Stimulated activated CD4-positive, alpha-beta T cell treated with anti-CD3 and anti-CD28 coated beads, TNF-alpha, amount 100 ng/mL, for 24 hours (primary cell): ENCODE results near the gene PADI1.

Source experiments
- DNase-seq, 3 experiments: peaks; one replicate each; pipeline ENCODE4 v3.0.0-alpha.2; 2020; ENCODE audit warnings: low read depth in 3 of 3

PADI1 gene, protein sequence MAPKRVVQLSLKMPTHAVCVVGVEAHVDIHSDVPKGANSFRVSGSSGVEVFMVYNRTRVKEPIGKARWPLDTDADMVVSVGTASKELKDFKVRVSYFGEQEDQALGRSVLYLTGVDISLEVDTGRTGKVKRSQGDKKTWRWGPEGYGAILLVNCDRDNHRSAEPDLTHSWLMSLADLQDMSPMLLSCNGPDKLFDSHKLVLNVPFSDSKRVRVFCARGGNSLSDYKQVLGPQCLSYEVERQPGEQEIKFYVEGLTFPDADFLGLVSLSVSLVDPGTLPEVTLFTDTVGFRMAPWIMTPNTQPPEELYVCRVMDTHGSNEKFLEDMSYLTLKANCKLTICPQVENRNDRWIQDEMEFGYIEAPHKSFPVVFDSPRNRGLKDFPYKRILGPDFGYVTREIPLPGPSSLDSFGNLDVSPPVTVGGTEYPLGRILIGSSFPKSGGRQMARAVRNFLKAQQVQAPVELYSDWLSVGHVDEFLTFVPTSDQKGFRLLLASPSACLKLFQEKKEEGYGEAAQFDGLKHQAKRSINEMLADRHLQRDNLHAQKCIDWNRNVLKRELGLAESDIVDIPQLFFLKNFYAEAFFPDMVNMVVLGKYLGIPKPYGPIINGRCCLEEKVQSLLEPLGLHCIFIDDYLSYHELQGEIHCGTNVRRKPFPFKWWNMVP

DNA sequence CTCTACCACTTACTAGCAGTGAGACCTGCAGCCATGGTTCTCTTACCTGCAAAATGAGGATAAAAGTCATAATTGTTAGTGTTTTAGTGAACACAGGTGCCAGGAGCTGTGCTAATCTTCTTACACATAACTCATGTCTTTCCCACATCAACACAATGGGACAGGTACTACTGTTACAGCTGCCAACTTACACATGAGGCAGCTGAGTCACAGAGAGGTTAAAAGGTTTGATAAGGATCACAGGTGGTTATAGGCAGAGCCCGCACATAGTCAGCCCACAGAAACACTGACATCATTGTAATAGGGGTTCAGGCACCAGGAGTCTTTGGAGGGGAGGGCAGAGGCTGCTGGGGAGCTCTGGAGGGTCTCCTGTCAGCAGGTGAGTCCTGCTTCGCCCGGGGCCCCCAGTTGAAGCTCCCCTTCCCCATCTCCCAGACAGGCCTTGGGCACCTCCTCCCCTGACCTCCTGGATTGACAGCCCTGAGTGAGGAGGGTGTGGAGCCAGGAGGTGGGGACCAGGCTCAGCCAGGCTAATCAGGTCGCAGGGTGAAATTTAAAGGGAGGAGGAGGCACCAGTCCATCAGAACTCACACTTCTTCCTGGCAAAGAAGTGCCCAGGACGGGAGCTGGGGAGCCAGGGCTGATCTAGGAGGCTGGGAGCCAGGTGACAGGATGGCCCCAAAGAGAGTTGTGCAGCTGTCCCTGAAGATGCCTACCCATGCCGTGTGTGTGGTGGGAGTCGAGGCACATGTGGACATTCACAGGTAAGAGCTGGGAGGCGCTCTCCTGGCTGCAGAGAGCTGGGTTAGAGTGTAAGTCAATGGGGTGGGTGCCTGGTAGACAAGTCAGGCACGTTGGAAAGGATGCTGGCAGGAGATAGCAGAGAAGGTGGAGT lies at the start of gene PADI1:
Gene PADI1, plus strand, starts transcription at position 583 of the 895 bp plus-strand sequence. Its CDS starts 90 bp downstream, at position 673.
- no peak for DNase-seq

DNA sequence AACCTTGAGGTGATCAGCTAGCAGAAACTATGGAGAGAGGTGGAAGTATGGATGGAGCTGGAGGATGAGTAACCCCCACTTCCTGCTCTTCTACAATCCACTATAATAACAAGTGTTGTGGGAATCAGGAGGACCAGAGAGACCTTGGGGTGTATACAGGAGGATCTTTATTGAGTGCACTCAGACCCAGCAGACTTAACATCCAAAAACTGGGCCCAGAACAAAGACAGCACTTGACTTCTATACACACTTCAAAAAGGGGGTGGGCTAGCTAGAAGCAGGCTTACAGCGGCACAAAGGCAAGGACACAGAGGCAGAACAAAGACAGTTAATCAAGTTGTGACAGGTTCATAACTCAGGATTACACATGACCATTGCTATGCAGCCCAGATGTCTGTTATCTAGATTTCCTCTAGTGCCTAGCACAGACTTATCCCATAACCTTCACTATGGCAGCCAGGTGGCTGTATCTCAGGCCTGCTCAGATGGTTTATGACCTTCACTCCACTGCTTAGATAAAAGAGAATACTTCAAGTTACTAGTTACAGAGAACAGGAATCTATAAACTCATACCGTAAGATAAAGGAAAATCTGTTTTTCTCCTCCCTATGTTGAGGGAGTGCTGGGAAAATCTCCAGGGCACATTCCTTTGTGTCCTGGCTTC lies 49.5 kb upstream of the PADI1 start:
- no peak for DNase-seq

DNA sequence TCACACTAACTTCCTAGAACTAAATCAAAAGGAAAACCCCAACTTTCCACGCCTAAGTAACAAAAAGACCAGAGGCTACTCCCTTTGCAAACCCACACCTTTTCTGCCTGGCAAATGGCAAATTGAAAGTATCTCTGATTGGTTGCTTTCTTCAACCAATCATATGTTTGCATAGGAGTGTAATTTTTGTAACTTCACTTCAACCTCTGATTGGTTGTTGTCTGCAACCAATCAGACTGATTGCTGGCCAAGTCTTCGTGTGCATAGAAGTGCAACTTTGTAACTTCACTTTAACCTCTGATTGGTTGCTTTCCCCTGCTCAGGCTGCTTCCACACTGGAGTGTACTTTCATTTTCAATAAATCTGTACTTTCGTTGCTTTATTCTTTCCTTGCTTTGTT lies 48.8 kb upstream of the PADI1 start:
- no peak for DNase-seq

DNA sequence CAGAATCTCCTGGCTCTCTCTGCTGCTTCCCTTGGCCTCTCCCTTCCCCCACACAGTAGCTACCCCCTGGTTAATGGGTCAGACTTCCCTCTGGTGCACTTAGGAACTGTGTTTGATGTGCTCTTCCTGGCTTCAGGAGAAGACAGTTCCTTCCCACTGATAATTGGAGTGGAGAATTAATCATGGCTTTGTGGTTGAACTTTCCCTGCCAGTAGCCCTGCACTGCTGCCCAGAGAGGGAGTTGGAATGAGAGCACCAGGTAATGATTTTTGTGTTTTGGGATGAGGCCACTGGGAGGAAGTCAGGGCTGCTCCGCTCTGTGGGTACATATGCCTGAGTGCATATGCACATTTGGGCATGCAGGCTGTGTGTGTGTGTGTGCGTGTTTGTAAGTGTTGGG lies 46.0 kb upstream of the PADI1 start:
- no peak for DNase-seq

DNA sequence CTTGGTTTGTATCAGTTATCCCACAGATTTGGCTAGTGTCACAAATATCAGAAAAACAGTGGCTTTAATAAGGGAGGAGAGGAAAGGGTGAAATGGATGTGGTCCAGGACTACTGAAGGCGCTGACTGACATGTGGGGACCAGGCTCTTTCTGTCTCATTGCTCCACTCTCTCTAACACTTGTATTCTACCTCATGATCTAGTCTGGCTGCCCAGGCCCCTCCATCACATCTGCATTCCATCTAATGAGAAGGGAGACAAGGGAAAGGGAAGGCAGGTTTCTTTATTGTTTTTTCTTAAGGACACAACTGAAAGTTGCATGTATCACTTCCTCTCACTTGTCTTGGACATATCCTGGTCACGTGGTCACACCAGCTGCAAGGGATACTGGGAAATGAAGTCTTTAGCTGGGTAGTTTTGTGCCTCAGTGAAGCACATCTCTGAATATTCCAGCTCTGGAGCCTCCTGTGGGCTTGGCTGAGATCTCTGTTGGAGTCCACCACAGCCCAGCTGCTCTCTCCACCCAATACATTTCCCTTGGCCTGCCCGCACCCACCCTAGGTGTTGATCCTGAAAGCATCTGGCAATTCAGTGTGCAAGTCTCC lies 43.7 kb upstream of the PADI1 start:
- no peak for DNase-seq

DNA sequence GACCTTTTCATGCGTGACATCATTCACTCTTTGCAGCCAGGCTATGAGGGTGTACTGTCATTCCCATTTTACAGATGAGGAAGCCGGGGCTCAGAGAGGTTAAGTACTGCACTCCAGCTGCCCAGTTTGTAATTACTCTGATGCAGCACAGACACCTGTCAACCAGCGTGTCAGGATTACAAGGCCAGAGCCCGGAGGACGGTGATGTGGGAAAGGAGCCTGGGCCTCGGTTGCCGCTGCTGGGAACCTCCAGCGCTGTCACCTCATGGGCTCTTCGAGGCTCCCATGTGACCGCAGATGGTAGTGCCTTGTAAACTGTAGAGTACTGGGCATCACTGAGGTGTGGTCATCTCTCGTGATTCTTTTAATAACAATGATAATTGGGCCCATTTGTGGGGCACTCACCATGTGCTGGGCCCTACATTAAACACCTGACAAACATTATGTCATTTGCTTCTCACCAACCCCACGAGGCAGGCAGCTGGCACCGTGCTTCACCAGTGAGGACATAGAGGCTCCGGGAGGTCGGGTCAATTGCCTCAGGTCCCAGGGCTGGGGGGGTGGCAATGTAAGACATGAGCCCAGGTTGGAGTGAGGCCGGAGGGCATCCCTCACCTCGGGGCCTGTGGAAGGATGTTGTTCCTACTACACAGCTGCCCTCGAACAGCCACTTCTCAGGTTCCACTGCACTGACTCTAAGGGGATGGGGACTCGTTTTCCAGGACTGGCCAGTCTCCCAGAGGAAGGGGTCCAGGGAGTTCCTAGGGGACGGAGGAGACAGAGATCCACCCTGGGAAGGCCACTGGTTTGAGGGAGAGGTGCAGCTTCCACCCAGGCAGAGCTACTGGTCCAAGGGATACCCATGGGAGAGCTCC lies 42.8 kb upstream of the PADI1 start:
- no peak for DNase-seq

DNA sequence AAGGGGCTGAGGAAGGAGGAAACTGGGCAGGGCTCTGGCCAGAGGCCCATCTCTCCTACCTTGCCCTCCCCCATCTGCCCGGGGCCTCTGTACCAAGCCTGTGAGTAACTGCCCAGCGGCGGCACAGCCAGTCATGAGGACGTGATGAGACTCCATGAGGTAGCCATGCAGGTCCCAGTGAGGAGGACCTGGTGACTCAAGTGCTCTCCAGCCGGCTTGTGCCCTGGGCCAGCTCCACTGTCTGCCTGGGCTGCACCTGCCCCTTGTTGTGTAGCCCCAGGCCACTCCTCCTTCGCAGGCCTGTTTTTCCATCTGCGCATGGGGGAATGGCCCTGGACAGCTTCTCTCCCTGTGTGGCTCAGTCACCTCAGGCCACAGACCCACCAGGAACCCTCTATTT lies 42.0 kb upstream of the PADI1 start:
- no peak for DNase-seq

DNA sequence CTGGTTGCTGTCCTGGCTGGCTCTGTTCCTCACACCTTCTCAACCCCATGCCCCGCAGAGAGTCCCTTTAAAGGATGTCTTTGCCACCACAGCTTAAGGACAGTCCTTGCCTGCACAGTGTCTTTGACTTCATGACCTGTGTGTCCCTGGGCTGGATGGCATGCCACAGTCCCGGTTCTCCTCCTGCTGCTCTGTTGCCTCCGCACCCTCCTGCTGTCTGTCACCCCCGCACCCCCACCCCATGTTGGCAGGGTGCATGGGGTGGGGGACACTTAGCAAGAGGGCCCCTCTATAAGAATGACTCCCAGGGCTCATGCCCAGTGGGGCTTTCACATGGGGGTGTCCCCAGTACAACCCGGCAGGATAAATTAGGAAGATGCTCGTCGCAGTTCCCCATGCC lies 41.6 kb upstream of the PADI1 start:
- DNase-seq = no peak

DNA sequence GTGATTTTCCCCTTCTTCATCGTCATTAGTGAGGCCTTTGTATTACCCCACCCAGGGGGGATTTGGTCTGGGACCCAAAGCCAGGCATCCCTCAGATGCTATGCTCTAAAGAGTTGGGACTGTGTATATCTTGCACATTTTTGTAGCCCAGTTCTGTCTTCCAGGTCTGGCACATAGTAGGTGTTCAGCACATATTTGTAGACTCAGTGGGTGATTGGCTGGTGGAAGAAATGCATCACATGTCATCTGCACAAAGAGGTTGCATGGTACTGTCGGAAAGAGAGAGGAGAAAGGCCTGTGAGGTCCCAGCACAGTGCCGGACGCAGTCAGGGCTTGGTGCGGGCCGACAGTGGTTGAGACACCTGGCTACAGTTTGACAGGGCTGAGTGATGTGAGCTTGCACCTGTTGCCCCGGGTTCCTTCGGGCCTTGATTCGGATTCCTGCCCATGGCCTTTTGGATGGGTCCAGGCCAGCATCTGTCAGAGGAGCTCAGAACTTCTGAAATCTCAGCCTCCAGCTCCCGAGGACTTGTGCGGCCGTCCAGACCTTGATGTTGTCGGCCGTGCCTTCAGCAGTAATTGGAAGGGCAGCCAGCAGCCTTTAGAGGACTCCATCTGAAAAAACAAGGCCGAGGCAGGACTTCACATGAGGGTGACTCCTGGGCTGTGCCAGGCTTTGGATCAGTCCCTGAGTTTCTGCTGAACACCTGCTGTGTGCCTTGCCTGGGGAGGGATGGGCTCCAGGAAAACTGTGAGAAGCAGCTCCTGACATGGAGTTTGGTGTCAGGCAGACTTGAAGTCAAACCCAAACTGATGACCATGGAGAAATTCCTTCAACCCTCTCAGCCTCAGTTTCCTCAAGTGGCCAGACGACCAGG lies 40.9 kb upstream of the PADI1 start:
- no peak for DNase-seq

DNA sequence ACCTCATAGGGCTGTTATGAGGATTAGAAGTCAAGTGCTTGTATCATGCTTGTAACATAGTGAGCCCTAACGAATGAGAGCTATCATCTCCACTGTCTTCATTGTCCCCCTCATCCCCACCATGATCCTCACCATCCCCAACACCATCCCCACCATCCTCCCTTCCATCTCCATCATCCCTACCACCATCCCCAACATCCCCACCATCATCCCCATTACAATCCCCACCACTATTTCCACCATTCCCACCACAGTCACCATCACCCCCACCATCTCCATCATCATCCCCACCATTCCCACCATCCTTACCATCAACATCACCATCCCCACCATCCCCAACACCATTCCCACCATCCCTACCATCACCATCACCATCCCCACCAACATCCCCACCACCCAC lies 39.1 kb upstream of the PADI1 start:
- DNase-seq = no peak

DNA sequence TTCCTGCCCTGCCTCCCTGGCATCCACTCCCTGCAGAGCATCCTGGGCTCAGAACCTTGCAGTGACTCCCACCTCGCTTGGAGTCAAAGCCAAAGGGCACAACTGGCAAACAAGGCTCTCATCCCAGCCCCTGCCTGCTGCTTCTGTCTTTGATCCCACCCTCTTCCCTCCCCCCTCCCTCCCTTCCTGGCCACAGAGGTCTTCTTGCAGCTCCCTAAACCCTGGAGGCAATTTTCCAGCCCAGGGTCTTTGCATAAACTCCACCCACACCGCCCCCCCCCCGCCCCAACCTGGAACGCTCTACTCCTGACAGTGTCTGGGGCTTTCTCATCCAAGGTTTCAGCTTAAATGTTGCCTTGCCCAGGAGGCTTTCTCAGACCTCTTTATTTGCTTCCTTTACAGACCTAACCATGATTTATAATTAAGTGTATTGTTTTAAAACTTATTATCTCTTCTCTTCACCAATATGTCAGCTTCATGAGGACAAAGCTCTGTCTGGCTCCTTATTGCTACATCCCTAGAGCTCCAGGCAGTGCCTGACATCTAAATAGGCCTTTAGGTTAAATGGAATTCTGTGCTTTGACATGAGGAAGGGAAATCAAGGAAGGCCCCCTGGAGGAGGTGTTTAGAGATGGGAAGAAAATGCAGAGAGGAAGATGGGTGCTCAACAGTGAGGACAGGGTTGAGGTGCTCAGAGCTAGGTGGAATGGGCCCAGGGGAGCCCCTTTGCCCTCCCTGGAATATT lies 37.7 kb upstream of the PADI1 start:
- no peak for DNase-seq

DNA sequence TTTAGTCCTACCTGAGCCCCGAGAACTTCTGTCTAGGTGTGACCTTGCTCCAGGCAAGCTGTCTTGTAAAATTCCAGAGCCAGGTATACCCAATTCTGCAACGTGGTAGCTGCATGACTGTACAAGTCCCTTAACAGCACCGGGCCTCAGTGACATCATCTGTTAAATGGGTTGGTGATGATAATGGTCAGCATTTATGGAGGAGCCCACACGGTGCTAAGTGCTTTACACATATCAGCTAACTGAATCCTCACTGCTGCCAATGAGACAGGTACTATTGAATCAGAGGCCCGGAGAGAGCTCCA lies 37.2 kb upstream of the PADI1 start:
- DNase-seq = no peak

DNA sequence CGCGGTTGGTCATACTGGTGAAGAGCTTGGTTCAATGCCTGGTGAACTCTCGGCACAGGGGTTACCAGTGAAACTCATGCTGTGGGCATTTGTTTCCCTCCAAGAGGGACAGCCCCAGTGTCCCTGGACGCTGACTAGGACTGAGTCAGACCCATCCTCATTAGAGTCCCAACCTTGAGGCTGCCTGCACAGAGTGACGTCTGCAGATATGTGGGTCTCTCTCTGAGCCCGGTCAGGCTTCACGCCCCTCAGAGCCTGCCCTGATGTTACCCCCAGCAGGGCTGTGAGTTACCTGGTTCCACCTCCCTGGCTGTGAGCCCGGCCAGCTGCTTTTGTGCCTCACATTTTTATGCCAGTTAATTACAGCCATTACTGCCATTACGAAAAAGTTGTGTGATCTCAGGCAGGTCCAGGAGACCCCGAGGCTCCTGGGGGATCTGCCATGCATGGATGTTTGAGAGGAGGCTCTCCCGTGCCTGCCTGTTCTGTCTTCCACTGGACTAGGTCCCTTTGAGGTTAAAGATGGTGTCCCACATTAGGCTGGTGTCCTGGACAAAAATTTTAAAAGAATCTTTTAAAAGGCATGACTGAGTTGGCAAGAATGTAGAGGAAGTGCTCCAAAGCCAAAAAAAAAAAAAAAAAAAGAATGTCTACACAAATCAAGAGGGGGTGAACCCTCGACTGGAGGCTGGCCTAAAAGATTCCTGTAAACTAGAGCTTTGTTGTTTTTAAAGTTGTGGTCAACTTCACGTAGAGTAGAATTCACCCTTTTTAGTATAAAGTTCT lies 36.6 kb upstream of the PADI1 start:
- no peak for DNase-seq

DNA sequence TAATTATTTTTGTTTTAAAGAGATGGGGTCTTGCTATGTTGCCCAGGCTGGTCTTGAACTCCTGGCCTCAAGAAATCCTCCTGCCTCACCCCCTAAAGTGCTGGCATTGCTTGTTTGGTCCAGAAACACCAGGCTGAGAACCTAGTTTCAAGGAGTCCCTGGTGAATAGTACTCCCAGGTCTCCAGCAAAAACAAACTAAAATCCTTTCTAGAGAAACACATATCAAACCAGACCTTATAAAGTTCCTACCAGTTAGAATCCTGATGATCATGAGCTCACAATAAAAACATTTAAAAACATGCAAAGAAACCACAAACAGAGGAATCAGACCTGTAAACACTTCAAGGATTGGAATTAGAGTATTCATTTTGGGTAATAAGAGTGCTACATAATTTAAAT lies 34.4 kb upstream of the PADI1 start:
- no peak for DNase-seq

DNA sequence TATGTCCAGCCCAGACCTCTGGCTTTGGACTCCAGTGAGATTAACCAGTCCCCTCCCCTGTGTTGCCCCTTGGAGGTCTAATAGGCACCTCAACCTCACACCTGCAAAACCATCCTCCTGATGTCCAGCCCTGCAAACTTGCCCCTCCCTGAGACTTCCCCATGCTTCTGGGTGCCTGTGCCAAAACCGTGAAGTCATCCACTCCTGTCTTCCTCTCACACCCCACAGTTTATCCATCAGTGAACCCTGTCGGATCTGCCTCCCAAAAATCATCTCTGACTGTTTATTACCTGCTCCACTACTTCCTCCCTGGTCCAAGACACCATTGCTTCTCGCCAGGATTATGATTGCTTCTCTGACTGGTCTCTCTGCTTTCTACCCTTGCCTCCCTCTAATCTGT lies 31.7 kb upstream of the PADI1 start:
- no peak for DNase-seq

DNA sequence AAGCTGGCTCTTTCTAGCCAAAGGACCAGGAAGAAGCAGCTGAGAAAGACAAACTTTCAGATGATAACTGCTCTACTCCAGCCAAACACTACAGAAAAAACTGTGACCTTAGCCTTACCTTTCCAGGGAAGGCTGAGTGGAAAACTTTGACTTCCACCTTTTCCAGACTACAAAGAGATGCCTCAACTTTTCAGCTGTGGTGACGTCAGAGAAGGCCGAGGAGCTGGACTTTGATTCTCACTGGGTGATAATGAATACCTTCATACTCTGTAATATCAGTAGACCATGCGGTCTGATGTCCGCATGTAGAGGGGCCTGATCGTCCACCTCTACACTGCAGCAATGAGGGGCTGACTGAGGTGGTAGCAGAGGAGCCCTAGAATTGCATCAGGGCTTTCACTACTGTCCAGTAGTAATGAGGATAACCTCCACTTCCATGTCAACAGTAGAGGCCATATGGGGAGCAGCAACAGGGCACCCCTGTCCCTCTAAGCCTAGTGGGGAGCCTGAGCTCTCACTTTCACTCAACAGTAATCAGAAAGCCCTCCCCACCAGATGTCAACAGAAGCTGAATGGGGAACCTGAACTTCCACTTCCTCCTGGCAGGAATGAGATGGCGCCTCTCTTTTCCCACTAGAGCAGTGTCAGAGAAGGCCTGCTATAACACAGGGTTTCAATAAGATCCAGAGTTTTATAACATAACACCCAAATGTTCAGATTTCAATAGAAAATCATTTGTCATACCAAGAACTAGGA lies 28.4 kb upstream of the PADI1 start:
- no peak for DNase-seq

DNA sequence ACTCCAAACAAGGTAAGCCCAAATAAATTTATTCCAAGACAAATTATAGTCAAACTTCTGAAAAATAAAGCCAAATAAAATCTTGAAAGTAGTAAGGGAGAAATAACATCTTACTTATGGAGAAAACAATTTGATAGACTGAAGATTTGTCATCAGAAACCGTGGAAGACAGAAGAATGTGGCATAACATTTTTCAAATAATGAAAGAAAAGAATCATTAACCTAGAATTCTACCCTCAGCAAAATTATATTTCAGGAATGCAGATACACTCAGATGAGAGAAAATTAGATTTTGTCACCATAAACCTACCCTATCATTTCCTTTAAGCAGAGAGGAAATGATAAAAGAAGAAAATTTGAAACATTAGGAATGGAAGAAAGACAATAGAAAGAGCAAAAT lies 27.3 kb upstream of the PADI1 start:
- no peak for DNase-seq
